ENCODE measurements around the gene ZMAT1. TPM values are rescaled to one million over a fixed set of nuclear protein-coding genes. Genes with fewer than 3 reads are reported as not detected.

ZMAT1 gene
- 0.12 and 0.30 TPM in 2 replicates for total RNA-seq (ENCODE audit: low replicate concordance)

DNA sequence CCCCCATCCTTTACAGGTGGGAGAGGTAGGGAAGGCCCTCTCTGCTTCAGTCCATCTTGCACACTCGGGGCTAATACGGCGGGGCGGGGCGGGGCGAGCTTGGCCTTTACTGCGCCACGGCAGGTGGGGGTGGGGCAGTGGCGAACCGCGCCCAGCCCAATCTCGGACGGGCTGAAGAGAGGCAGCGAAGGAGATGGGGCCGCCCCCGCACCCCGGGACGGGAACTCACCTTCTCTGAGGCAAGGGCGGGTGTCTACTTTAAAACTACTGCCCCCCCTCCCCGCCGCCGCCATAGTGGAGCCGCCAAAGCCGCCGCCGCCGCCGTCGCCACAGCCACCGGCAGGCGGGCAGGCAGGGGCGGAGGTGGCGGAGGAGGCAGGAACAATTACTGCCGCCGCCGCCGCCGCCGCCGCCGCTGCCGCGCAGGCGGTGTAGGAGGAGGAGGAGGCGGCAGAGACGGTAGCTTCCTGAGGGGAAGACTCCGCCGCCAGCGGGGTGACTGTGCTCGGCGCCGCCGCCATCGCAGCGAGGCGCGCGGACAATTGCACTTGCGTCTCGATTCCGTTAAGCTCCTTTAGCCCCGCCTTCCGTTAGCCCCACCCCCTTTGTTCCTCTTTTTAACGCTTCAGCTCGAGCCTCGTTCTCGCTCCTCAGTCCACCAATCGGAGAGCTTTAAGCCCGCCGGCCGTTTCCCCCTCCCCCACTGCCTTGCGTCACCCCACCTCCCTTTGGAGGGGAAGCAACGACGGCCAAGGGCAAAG, at the start of gene ZMAT1:
Gene ZMAT1 (minus strand): TSS at position 540 of the 761 bp plus-strand sequence. CDS start 19 bp downstream, at position 521.

Other genes starting within 250 kb of the ZMAT1 start
- gene TCEAL2, start 193.7 kb upstream of the ZMAT1 start, total RNA-seq (ENCODE audit: low replicate concordance) = 0.12 TPM in 1 of 2 replicates, not detected in the other
- gene TCEAL6, start 210.5 kb upstream of the ZMAT1 start, total RNA-seq (ENCODE audit: low replicate concordance) = not detected in 2 replicates
- gene BEX5, start 223.9 kb upstream of the ZMAT1 start, total RNA-seq (ENCODE audit: low replicate concordance) = 0.30 TPM in 1 of 2 replicates, not detected in the other

Measured in smooth muscle cell of the coronary artery (primary cell).